Dedifferentiated amniotic fluid mesenchymal stem cell (primary cell): ENCODE measurements around the gene HOXA2.

Experiments used
- DNase-seq: peaks from one replicate; pipeline ENCODE4 v3.0.0-alpha.2; 2016; ENCODE audit errors: extremely low spot score

Gene HOXA2

GRCh38 chr7:27098578-27099451 is 3.7 kb downstream of the HOXA2 start:
- no peak for DNase-seq

GRCh38 chr7:27097686-27098577 is 4.6 kb downstream of the HOXA2 start:
- DNase-seq: no peak

- DNase-seq: no peak
Observed at GRCh38 chr7:27096768-27097514, 5.5 kb downstream of the HOXA2 start.

GRCh38 chr7:27095897-27096767 is 6.4 kb downstream of the HOXA2 start, which contains the start of gene HOXA1:
Gene HOXA1 (minus strand): TSS chr7:27096000. CDS start chr7:27095912, 88 bp downstream.
- no peak for DNase-seq

GRCh38 chr7:27095050-27095896 is 7.2 kb downstream of the HOXA2 start:
- no peak for DNase-seq

- DNase-seq: no peak
Observed at GRCh38 chr7:27094304-27095049, 8.0 kb downstream of the HOXA2 start.

GRCh38 chr7:27093184-27093895 is 9.1 kb downstream of the HOXA2 start:
- no peak for DNase-seq

- no peak for DNase-seq
Observed at GRCh38 chr7:27092819-27093110, 9.7 kb downstream of the HOXA2 start.

GRCh38 chr7:27091941-27092818 is 10.3 kb downstream of the HOXA2 start:
- no peak for DNase-seq

- no peak for DNase-seq
Observed at GRCh38 chr7:27091105-27091504, 11.4 kb downstream of the HOXA2 start.

GRCh38 chr7:27088002-27088922 is 14.2 kb downstream of the HOXA2 start:
- DNase-seq: no peak

- no peak for DNase-seq
Observed at GRCh38 chr7:27083646-27084045, 18.8 kb downstream of the HOXA2 start.

GRCh38 chr7:27082171-27082570 is 20.3 kb downstream of the HOXA2 start:
- DNase-seq: no peak

- DNase-seq: no peak
Observed at GRCh38 chr7:27080844-27081436, 21.5 kb downstream of the HOXA2 start.

GRCh38 chr7:27079234-27079975 is 23.1 kb downstream of the HOXA2 start:
- no peak for DNase-seq
